IMR-90 (cell line): Measurements from ENCODE around the gene AMBRA1.

Source experiments
- BHLHE40 ChIP-seq: fragments of 150-350 bp; IDR thresholded peaks from 2 replicates; pipeline ENCODE4 v1.6.1; 2016; ENCODE audit warnings: mild to moderate bottlenecking, low read depth, low read length
- CEBPB ChIP-seq: IDR thresholded peaks from 2 replicates; pipeline ENCODE4 v1.6.1; 2012; ENCODE audit warnings: low read depth, low read length, improper control_type of control experiment
- CHD1 ChIP-seq: IDR thresholded peaks from 2 replicates; pipeline ENCODE4 v1.6.1; 2012; ENCODE audit warnings: low read depth, low read length, improper control_type of control experiment
- CTCF ChIP-seq: conservative IDR thresholded peaks from 2 replicates; pipeline ENCODE4 v1.5.1; 2012; ENCODE audit warnings: mild to moderate bottlenecking, low read depth, low read length, improper control_type of control experiment
- ELK1 ChIP-seq: fragments of 150-350 bp; IDR thresholded peaks from 2 replicates; pipeline ENCODE4 v1.6.1; 2016; ENCODE audit warnings: low read depth, mild to moderate bottlenecking, low read length, moderate library complexity, borderline replicate concordance
- FOS ChIP-seq: fragments of 150-350 bp; IDR thresholded peaks from 2 replicates; pipeline ENCODE4 v1.6.1; 2016; ENCODE audit warnings: low read depth, low read length
- MXI1 ChIP-seq: IDR thresholded peaks from 2 replicates; pipeline ENCODE4 v1.6.1; 2012; ENCODE audit warnings: low read depth, mild to moderate bottlenecking, low read length, moderate library complexity, borderline replicate concordance
- NFE2L2 ChIP-seq: fragments of 150-350 bp; IDR thresholded peaks from 2 replicates; pipeline ENCODE4 v1.6.1; 2016; ENCODE audit warnings: low read depth, mild to moderate bottlenecking, low read length
- POLR2A ChIP-seq: IDR thresholded peaks from 2 replicates; pipeline ENCODE4 v1.6.1; 2012; ENCODE audit warnings: mild to moderate bottlenecking, low read depth, low read length
- RAD21 ChIP-seq: IDR thresholded peaks from 2 replicates; pipeline ENCODE4 v1.6.1; 2012; ENCODE audit warnings: low read length, improper control_type of control experiment
- RFX5 ChIP-seq: IDR thresholded peaks from 2 replicates; pipeline ENCODE4 v1.8.0; 2012; ENCODE audit warnings: low read depth, mild to moderate bottlenecking, low read length, moderate library complexity
- SMC3 ChIP-seq: fragments of 150-350 bp; IDR thresholded peaks from 2 replicates; pipeline ENCODE4 v1.6.1; 2016; ENCODE audit warnings: low read depth, mild to moderate bottlenecking, antibody characterized with exemption, low read length, moderate library complexity
- USF2 ChIP-seq: fragments of 150-350 bp; IDR thresholded peaks from 2 replicates; pipeline ENCODE4 v1.6.1; 2017; ENCODE audit warnings: mild to moderate bottlenecking, antibody characterized with exemption, low read length, low read depth

GRCh38 chr11:46479601-46480000 lies 114.2 kb downstream of the AMBRA1 start:
- TF ChIP-seq CTCF (no peak), CEBPB (no peak), FOS (no peak), RFX5 (no peak), POLR2A (no peak), USF2 (no peak), RAD21 (no peak), ELK1 (no peak), BHLHE40 (no peak), SMC3 (no peak), NFE2L2 (no peak), MXI1 (no peak), CHD1 (no peak)
